ENCODE data around the gene PCYT1B.

Gene PCYT1B

GRCh38 chrX:24525455-24525854 lies 121.7 kb downstream of the PCYT1B start:
- DNase-seq (ENCODE audit: low read depth) = no peak

- DNase-seq (ENCODE audit: low read depth) = no peak
These were observed 126.7 kb downstream of the PCYT1B start for GRCh38 chrX:24520472-24520871.

- no peak for DNase-seq (ENCODE audit: low read depth)
These were observed 131.7 kb downstream of the PCYT1B start for GRCh38 chrX:24515447-24515846.

- DNase-seq (ENCODE audit: low read depth) = no peak
These were observed 133.7 kb downstream of the PCYT1B start for GRCh38 chrX:24513416-24513815.

- no peak for DNase-seq (ENCODE audit: low read depth)
These were observed 138.8 kb downstream of the PCYT1B start for GRCh38 chrX:24508375-24508774.

Measured in activated T-helper 1 cell treated with Interleukin-2 at 50 U/mL for 16 hours (primary cell).